Naive thymus-derived CD8-positive, alpha-beta T cell (primary cell): ENCODE data around the gene POGZ. TPM values are rescaled to one million over a fixed set of nuclear protein-coding genes. Genes with fewer than 3 reads are reported as not detected.

ENCODE experiments used
- ATAC-seq, 2 donors: fragments of 150-1000 bp; cut with Tn5 transposase in 1 of 2; sonication (Bioruptor Pico), chemical (Tn5 transposase) in 1 of 2; 1 replicate in 1 of 2; 2 replicates in 1 of 2; pipeline ENCODE4 v1.10.0; 2021; ENCODE audit warnings: mild to moderate bottlenecking in 2 of 2, moderate library complexity in 2 of 2
- POLR2A ChIA-PET: fragments of 350-600 bp; sonication (Branson Sonifier 250); formaldehyde crosslinking; loops from one replicate; lab custom pipeline; 2021; ENCODE audit warnings: antibody characterized with exemption; lab: Charles Lee
- DNase-seq, 10 donors: peaks; one replicate each; pipeline versions ENCODE4 v3.0.0 to v3.0.0-alpha.2; 2020 to 2022
- H3K27ac Mint-ChIP-seq, 10 donors: one replicate each; pipeline ENCODE4 v1.8.0; 2020 to 2022; ENCODE audit warnings: mild to moderate bottlenecking in 10 of 10, mixed read lengths in 10 of 10, moderate library complexity in 4 of 10, inconsistent platforms in 1 of 10
- H3K27me3 Mint-ChIP-seq, 5 donors: one replicate each; pipeline ENCODE4 v1.8.0; 2021 to 2022; ENCODE audit warnings: mixed read lengths in 5 of 5
- H3K36me3 Mint-ChIP-seq, 3 donors: one replicate each; pipeline ENCODE4 v1.8.0; 2020 to 2022; ENCODE audit warnings: mixed read lengths in 3 of 3, mild to moderate bottlenecking in 2 of 3, inconsistent platforms in 1 of 3
- H3K4me1 Mint-ChIP-seq, 4 donors: one replicate each; pipeline ENCODE4 v1.8.0; 2021 to 2022; ENCODE audit warnings: mixed read lengths in 4 of 4
- H3K4me3 Mint-ChIP-seq, 10 donors: one replicate each; pipeline ENCODE4 v1.8.0; 2020 to 2022; ENCODE audit warnings: mild to moderate bottlenecking in 10 of 10, mixed read lengths in 10 of 10, moderate library complexity in 6 of 10, inconsistent platforms in 1 of 10
- H3K9me3 Mint-ChIP-seq, 9 donors: one replicate each; pipeline ENCODE4 v1.8.0; 2020 to 2022; ENCODE audit warnings: mixed read lengths in 9 of 9, mild to moderate bottlenecking in 3 of 9, inconsistent platforms in 1 of 9, moderate library complexity in 1 of 9
- polyA plus RNA-seq, 3 donors: library from polyadenylated mRNA; unstranded; fragments of 300-500 nt; fragmentation: Illumina TruSeq; gene quantifications; one replicate each; pipeline ENCODE4 v1.2.3, GENCODE V29; 2021
- total RNA-seq, 8 experiments: library from RNA in 2 of 8; stranded (reverse) in 2 of 8; gene quantifications; one replicate each; pipeline ENCODE4 v1.2.3 and lab custom pipeline; 2021 to 2026

The POGZ gene, protein sequence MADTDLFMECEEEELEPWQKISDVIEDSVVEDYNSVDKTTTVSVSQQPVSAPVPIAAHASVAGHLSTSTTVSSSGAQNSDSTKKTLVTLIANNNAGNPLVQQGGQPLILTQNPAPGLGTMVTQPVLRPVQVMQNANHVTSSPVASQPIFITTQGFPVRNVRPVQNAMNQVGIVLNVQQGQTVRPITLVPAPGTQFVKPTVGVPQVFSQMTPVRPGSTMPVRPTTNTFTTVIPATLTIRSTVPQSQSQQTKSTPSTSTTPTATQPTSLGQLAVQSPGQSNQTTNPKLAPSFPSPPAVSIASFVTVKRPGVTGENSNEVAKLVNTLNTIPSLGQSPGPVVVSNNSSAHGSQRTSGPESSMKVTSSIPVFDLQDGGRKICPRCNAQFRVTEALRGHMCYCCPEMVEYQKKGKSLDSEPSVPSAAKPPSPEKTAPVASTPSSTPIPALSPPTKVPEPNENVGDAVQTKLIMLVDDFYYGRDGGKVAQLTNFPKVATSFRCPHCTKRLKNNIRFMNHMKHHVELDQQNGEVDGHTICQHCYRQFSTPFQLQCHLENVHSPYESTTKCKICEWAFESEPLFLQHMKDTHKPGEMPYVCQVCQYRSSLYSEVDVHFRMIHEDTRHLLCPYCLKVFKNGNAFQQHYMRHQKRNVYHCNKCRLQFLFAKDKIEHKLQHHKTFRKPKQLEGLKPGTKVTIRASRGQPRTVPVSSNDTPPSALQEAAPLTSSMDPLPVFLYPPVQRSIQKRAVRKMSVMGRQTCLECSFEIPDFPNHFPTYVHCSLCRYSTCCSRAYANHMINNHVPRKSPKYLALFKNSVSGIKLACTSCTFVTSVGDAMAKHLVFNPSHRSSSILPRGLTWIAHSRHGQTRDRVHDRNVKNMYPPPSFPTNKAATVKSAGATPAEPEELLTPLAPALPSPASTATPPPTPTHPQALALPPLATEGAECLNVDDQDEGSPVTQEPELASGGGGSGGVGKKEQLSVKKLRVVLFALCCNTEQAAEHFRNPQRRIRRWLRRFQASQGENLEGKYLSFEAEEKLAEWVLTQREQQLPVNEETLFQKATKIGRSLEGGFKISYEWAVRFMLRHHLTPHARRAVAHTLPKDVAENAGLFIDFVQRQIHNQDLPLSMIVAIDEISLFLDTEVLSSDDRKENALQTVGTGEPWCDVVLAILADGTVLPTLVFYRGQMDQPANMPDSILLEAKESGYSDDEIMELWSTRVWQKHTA (N-terminal part only)
- total RNA-seq (100 to 1,000 TPM; 101 to 112 TPM), polyA plus RNA-seq (1 to 10 TPM; 5.9 to 9.5 (median 9.0) TPM), total RNA-seq (lab: John Stamatoyannopoulos, UW) (31.0 to 90.5 (median 52.3) reads per million in 6 experiments)

DNA sequence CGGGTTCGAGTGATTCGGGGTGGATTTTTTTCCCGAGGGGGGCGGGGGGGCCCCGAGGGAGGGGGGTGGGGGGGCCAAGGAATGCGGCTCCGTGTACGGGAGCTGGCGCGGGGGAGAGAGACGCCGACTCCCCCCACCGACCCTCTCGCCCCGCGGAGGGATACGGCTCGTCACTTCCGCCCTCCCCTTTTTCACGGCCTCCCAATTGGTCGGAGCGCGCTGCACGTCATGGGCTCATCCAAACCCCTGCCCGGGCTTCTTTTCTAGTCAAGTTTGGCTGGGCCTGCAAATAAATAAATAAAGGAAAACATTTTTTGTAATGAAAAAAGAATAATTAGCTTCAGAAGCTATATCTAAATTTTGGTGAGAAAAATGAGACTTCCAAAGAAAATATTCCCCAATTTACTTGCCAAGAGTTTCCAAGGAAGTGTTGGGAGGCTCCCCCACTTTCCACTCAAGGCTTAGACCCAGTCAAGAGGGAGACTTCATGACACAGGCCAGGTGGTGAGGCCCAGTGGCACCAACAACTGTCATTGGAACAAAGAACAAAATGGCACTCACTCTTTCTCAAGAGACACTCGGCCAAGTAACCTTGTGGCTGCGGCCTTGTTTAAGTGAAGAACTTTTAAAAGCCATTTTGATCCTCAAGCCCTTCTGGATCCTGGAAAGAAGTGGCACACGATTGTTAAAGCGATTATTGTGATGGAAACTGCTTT, at the start of gene POGZ:
Gene POGZ, minus strand, starts transcription at position 164 of the 716 bp plus-strand sequence. CDS start 17,290 bp downstream, outside the sequence.
- peaks cover 10 to 32% (median 27%) of the 10 kb centered on the region in 4 donors for H3K4me1 Mint-ChIP-seq
- peak; percentile 82 to 97 (median 94) for DNase-seq
- POLR2A ChIA-PET: interaction anchor here (0.5 to 3.7 kb wide), 6 partner anchors 8 to 449 kb away, joined by 3 to 39 read pairs (median 5); partner anchors contain the start of gene CGN
- peak within 1 kb of the TSS; percentile 92 to 98 (median 95) for H3K27ac Mint-ChIP-seq
- peaks cover 13 to 27% (median 23%) of the 10 kb centered on the region in 5 donors for H3K27me3 Mint-ChIP-seq
- ATAC-seq: peak; percentile 58 to 74
- H3K9me3 Mint-ChIP-seq: peaks cover 0 to 2% (median 0%) of the 10 kb centered on the region in 9 donors
- H3K36me3 Mint-ChIP-seq: peaks cover 0 to 6% (median 2%) of the 10 kb centered on the region in 3 donors
- H3K4me3 Mint-ChIP-seq: peak within 1 kb of the TSS; percentile 89 to 96 (median 94)

DNA sequence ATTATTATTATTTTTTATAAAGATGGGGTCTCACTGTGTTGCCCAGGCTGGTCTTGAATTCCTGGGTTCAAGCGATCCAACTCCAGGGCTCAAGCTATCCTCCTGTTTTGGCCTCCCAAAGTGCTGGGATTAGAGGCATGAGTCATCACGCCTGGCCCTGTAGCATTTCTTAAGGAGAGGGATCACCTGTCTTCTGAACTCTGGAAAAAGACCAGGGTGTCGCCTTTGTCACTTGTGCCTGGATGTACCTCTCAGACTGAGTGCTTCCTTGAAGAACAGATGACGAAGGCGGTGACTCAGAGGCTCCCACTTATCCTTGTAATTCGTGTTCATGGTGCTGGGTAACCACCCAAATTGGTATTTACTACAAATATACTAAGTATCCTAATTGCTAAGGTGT, 49.5 kb upstream of the POGZ start:
- no peaks in the 10 kb centered on the region for H3K9me3 Mint-ChIP-seq
- H3K27me3 Mint-ChIP-seq: no peaks in the 10 kb centered on the region
- no peak overlapping the region for H3K27ac Mint-ChIP-seq
- no peaks in the 10 kb centered on the region for H3K36me3 Mint-ChIP-seq
- H3K4me3 Mint-ChIP-seq: peak overlapping the region in 3 of 10 donors; percentile 22 to 56 (median 54)
- DNase-seq (no peak), ATAC-seq (no peak)
- H3K4me1 Mint-ChIP-seq: peaks cover 7 to 26% (median 18%) of the 10 kb centered on the region in 4 donors
- POLR2A ChIA-PET: no interaction called here

DNA sequence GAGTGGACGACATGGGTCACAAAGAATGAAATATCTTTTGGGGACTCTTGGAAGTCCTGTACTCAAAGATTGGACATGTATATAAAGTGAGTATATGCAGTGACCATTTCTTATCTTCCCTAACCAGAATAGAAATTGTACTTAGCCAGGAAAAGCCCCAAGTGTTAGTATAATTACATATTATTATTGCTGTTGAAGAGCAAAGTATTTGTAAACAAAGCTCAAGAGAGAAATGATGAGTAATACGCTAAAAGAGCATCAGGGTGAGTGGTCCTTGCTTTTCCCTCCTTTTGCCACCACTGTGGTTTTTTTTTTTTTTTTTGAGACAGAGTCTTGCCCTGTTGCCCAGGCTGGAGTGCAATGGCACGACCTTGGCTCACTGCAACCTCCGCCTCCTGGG, 45.5 kb upstream of the POGZ start:
- DNase-seq (no peak), ATAC-seq (no peak)
- Mint-ChIP-seq H3K27ac (no peak overlapping the region), H3K36me3 (no peaks in the 10 kb centered on the region), H3K4me1 (peaks cover 0 to 4% (median under 1%) of the 10 kb centered on the region in 4 donors), H3K4me3 (no peak overlapping the region), H3K9me3 (no peaks in the 10 kb centered on the region), H3K27me3 (no peaks in the 10 kb centered on the region)
- POLR2A ChIA-PET: interaction anchor here (0.6 kb wide), 1 partner anchor 10 kb away, joined by 3 read pairs; no protein-coding TSS in a partner anchor

DNA sequence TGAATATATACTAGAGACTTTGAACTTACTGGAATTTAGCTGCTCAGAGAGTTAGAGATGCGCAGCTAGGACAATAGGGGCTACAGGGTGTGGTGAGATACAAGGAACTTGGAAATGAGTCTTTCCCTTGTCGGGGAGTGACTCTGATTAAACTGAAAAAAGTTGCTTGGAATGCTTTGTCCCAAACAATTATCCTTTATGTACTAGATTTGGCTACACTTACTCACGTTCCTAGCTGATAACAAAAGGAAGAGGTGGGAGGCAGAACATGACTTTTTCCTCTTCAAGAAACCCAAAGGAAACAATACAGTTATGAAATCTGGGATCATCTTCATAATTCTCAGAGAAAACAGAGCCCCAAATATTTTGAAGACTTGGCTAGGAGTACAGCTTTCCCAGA, 45.0 kb upstream of the POGZ start:
- Mint-ChIP-seq H3K9me3 (no peaks in the 10 kb centered on the region), H3K27ac (no peak overlapping the region), H3K27me3 (no peaks in the 10 kb centered on the region), H3K4me3 (no peak overlapping the region), H3K36me3 (no peaks in the 10 kb centered on the region), H3K4me1 (peaks cover 0 to 4% (median under 1%) of the 10 kb centered on the region in 4 donors)
- POLR2A ChIA-PET: no interaction called here
- DNase-seq: no peak
- ATAC-seq: no peak

DNA sequence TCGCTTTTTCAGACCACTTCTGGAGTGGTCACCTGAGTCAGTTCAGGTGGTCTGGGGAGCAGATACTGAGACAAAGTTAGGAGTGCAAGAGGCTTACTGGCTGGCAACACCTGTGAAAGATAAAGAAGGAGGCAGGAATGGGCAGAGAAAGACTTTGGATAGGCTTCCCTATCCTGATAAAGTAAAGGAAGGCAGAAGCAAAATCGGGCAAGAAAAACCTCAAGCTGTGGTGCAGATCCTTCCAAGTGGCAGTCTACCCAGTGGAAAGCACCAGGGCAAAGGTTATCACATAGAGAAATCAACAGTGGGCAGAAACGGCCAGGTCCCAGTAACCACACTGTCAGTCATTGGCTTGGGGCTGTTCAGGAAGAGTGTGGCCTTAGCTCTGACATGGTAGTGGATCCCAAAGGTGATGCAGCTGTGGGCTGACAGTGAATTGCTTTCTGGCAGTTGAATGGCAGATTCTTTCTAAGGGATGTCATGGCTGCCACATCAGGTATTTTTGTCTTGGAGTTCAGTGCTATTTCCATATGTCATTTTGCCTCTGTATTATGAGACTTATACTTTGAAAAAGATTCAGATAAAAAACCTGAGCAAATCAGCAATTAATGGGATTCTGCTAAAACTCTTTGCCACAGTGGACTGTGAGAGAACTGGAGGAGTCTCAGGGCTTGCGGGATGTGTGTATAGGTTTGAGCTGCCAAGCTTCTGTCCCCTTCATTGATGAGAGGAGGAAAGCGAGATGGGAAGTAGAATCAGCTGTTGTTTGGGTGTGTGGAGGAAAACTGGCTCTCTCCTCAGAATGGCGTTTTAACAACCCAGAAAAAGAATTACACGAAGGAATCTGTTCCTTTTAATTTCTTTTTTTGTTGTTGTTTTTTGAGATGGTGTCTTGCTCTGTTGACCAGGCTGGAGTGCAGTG, 43.8 kb upstream of the POGZ start:
- Mint-ChIP-seq H3K27ac (no peak overlapping the region), H3K4me3 (peak overlapping the region in 1 of 10 donors; percentile 38), H3K36me3 (no peaks in the 10 kb centered on the region), H3K27me3 (no peaks in the 10 kb centered on the region), H3K9me3 (no peaks in the 10 kb centered on the region), H3K4me1 (peaks cover 0 to 4% (median under 1%) of the 10 kb centered on the region in 4 donors)
- DNase-seq (no peak), ATAC-seq (no peak)
- POLR2A ChIA-PET: no interaction called here

DNA sequence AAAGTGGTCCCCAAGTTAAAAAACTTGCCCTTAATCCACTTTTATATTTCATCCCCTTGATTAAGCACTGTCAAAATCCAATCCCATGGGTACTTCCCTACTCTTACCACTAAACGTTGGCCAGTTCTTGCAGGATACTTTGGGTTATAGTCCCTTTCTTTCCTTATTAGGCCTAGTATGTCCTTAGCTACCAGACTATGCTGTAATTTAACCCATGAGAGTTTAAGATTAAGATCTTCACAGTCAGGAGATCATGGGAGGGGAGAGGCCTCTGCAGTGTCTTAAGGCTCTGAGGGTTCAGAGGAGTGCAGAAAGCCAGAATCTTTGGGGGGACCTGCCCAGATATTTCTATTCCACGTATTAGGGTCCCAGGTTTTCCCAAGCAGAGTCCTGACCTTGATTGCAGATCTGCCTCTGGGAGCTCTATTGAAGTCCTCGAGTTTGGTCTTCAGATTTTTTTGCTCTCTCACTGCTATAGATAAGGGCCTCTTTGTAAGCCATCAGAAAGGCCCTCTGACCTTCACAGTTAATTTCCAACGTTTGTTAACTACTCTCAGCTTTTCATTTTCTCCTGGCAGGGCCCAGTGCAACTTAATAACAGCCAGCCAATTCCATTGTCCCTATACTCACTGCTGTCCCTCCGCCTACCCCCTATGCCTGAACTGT, 42.9 kb upstream of the POGZ start:
- Mint-ChIP-seq H3K9me3 (no peaks in the 10 kb centered on the region), H3K27ac (no peak overlapping the region), H3K4me1 (peaks cover 0 to 2% (median under 1%) of the 10 kb centered on the region in 4 donors), H3K36me3 (no peaks in the 10 kb centered on the region), H3K27me3 (no peaks in the 10 kb centered on the region), H3K4me3 (no peak overlapping the region)
- no peak for DNase-seq
- POLR2A ChIA-PET: no interaction called here
- ATAC-seq: no peak

DNA sequence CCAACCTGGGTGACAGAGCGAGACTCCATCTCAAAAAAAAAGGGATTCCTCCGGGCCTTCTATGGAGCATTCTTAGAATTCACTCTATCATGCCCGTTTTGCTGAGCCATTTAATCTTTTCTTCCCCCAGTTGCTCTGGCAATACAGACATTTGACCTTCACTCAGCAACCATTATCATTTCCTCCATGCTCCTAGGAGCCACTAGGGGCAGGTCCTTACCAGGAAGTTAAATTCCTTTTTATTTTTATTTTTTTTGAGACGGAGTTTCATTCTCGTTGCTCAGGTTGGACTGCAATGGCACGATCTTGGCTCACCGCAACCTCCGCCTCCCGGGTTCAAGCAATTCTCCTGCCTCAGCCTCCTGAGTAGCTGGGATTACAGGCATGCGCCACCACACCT, 42.2 kb upstream of the POGZ start:
- H3K4me1 Mint-ChIP-seq: no peaks in the 10 kb centered on the region
- no peak overlapping the region for H3K4me3 Mint-ChIP-seq
- DNase-seq (no peak), ATAC-seq (no peak)
- H3K27ac Mint-ChIP-seq: peak overlapping the region in 1 of 10 donors; percentile 7
- H3K36me3 Mint-ChIP-seq: no peaks in the 10 kb centered on the region
- H3K27me3 Mint-ChIP-seq: no peaks in the 10 kb centered on the region
- POLR2A ChIA-PET: no interaction called here
- no peaks in the 10 kb centered on the region for H3K9me3 Mint-ChIP-seq

DNA sequence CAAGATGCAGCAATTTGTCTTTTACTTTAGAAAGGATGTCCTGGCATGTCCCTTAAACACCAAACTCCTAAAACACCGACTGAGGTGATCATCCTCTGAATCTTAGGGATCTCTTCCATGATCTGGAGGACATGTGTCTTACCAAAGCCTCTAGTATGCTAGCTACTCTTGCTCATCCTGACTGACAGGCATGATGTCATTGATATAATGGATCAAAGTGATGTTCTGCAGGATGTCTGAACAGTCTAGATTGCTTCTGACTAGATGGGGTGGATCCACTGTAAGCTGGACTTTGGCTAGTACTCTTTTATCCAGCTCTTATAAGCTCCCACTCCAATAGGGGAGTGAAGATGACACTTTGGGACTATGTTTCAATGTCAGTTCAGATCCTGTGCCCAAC, 40.6 kb upstream of the POGZ start:
- ATAC-seq (no peak), DNase-seq (no peak)
- H3K27me3 Mint-ChIP-seq: no peaks in the 10 kb centered on the region
- H3K36me3 Mint-ChIP-seq: no peaks in the 10 kb centered on the region
- POLR2A ChIA-PET: no interaction called here
- H3K27ac Mint-ChIP-seq: no peak overlapping the region
- H3K9me3 Mint-ChIP-seq: no peaks in the 10 kb centered on the region
- H3K4me3 Mint-ChIP-seq: no peak overlapping the region
- no peaks in the 10 kb centered on the region for H3K4me1 Mint-ChIP-seq

DNA sequence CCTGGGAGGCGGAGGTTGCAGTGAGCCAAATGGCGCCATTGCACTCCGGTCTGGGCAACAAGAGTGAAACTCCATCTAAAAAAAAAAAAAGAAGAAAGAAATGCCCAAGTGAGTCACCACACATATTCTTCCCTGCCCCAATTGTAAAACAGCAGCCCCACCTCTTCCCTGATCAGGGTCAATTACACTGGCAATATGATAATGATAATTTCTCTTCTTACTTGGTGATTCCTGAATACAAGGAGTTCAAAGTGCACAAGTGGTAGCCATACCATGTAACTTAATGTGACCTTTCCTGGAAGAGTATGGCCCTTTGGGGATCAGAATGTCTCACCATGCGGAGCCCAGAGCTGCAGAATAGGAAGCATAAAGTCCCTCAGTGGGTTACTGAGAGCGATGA, 40.1 kb upstream of the POGZ start:
- DNase-seq (no peak), ATAC-seq (no peak)
- POLR2A ChIA-PET: no interaction called here
- H3K36me3 Mint-ChIP-seq: no peaks in the 10 kb centered on the region
- H3K27ac Mint-ChIP-seq: no peak overlapping the region
- H3K4me1 Mint-ChIP-seq: peaks cover 0 to 2% (median 0%) of the 10 kb centered on the region in 4 donors
- no peaks in the 10 kb centered on the region for H3K27me3 Mint-ChIP-seq
- H3K4me3 Mint-ChIP-seq: no peak overlapping the region
- H3K9me3 Mint-ChIP-seq: no peaks in the 10 kb centered on the region

DNA sequence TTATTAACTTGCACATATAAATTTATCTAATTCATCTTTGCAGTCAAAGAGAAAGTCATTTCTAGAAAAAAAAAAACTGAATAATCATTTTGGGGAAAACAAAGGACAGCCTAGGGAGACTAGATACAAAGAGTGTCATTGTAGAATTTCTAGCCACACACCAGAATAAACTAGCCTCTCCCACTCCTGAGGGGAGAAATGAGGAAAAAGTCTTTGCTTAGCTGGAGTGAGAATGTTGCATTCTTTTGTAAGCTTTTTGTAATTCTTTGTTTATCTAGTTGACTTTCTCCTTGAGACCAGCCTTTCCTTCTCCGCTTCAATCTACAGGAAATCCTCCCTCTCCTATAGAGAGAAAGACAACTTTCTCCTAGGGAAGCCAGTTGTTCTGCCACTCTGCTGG, 36.0 kb upstream of the POGZ start:
- no peaks in the 10 kb centered on the region for H3K36me3 Mint-ChIP-seq
- H3K9me3 Mint-ChIP-seq: no peaks in the 10 kb centered on the region
- peaks cover 0 to 3% (median 1%) of the 10 kb centered on the region in 4 donors for H3K4me1 Mint-ChIP-seq
- DNase-seq (no peak), ATAC-seq (no peak)
- POLR2A ChIA-PET: no interaction called here
- no peak overlapping the region for H3K27ac Mint-ChIP-seq
- H3K27me3 Mint-ChIP-seq: no peaks in the 10 kb centered on the region
- H3K4me3 Mint-ChIP-seq: no peak overlapping the region
